ENCODE data around the gene EDNRB. TPM values are rescaled to one million over a fixed set of nuclear protein-coding genes. Genes with fewer than 3 reads are reported as not detected.

Gene EDNRB
- polyA plus RNA-seq, 1 of the 3 experiments (the other 2 are of a cell fraction) = not detected

DNA sequence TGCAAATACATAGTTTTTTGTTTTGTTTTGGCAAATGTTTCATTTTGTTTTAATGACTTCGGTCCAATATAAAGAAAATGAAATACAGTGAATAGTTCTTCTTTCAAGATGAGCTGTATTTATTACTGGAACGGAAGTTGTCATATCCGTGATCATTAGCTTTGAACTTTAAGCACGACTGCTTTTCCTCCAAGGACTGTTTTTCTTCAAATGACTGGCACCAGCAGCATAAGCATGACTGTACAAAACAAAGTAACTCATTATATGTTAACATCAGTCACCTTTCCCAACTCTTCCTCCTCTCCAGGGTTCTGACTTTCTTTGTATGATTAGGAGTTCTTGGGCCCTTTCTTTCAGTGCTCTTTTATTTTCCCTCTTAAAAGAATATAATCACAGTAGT is 20.5 kb downstream of the EDNRB start:
- 45% methylated on average over 4 of the region's 4 CpGs for WGBS (ENCODE audit: low lambda C conversion rate)
- Histone ChIP-seq H3K9ac (no peak overlapping the region), H3K4me2 (no peak overlapping the region), H3K9me2 (no peaks in the 10 kb centered on the region), H3K79me2 (ENCODE audit: insufficient read depth) (no peaks in the 10 kb centered on the region), H3K27ac (ENCODE audit: low read depth in 2 of 2, low read length in 1 of 2) (no peak overlapping the region), H4K20me1 (ENCODE audit: insufficient read depth) (no peaks in the 10 kb centered on the region), H2AFZ (ENCODE audit: low read depth) (no peak overlapping the region), H3K9me3 (no peaks in the 10 kb centered on the region; the same call in 1 of the 2 replicates), H3F3A (replicated peaks; ENCODE audit: insufficient read depth) (no peaks in the 10 kb centered on the region), H3K27me3 (ENCODE audit: insufficient read depth) (no peaks in the 10 kb centered on the region), H3K36me3 (replicated peaks in 1 of 2; ENCODE audit: control insufficient read depth in 1 of 2, insufficient read depth in 2 of 2, low read length in 1 of 2) (no peaks in the 10 kb centered on the region), H3K4me1 (ENCODE audit: control insufficient read depth in 1 of 2, insufficient read depth in 2 of 2, low read depth in 1 of 2, low read length in 1 of 2) (peaks cover 0 to 3% of the 10 kb centered on the region in 2 experiments; a peak in 1 of 4 replicates), H3K4me3 (ENCODE audit: low read depth in 2 of 2, low read length in 1 of 2) (no peak overlapping the region)
- no peak for DNase-seq
- ChIA-PET POLR2A (no interaction called here), CTCF (no interaction called here)
- TF ChIP-seq SIN3A (IDR thresholded peaks at IDR 0.05; ENCODE audit: borderline replicate concordance, low read depth, low read length) (no peak), MAX (IDR thresholded peaks at IDR 0.05; ENCODE audit: low read depth) (no peak), FOXM1 (IDR thresholded peaks at IDR 0.05; ENCODE audit: low read depth) (no peak), NFIC (IDR thresholded peaks at IDR 0.05; ENCODE audit: borderline replicate concordance) (no peak), USF2 (IDR thresholded peaks at IDR 0.05; ENCODE audit: borderline replicate concordance, low read depth, low read length) (no peak), RXRA (IDR thresholded peaks at IDR 0.05; ENCODE audit: borderline replicate concordance, low read depth) (no peak)

- Histone ChIP-seq H3K36me3 (replicated peaks in 1 of 2; ENCODE audit: control insufficient read depth in 1 of 2, insufficient read depth in 2 of 2, low read length in 1 of 2) (no peaks in the 10 kb centered on the region), H3K4me1 (ENCODE audit: control insufficient read depth in 1 of 2, insufficient read depth in 2 of 2, low read depth in 1 of 2, low read length in 1 of 2) (peaks cover 0 to 3% of the 10 kb centered on the region in 2 experiments; a peak in 1 of 4 replicates), H3F3A (replicated peaks; ENCODE audit: insufficient read depth) (no peaks in the 10 kb centered on the region), H3K27me3 (ENCODE audit: insufficient read depth) (no peaks in the 10 kb centered on the region), H3K9me2 (no peaks in the 10 kb centered on the region), H4K20me1 (ENCODE audit: insufficient read depth) (no peaks in the 10 kb centered on the region), H3K27ac (ENCODE audit: low read depth in 2 of 2, low read length in 1 of 2) (no peak overlapping the region), H2AFZ (ENCODE audit: low read depth) (no peak overlapping the region), H3K9ac (no peak overlapping the region), H3K9me3 (no peaks in the 10 kb centered on the region; the same call in 1 of the 2 replicates), H3K79me2 (ENCODE audit: insufficient read depth) (no peaks in the 10 kb centered on the region), H3K4me2 (no peak overlapping the region), H3K4me3 (ENCODE audit: low read depth in 2 of 2, low read length in 1 of 2) (no peak overlapping the region)
- CTCF ChIA-PET = interaction anchor here (1.1 kb wide), 1 partner anchor 87 kb away, joined by 3 read pairs; no protein-coding TSS in a partner anchor
- 42% methylated on average over 2 of the region's 2 CpGs for WGBS (ENCODE audit: low lambda C conversion rate)
- no peak for TF ChIP-seq MAX (IDR thresholded peaks at IDR 0.05; ENCODE audit: low read depth)
- TF ChIP-seq RCOR1 (IDR thresholded peaks at IDR 0.05; ENCODE audit: low read length) = no peak
- no peak for TF ChIP-seq ELF1 (IDR thresholded peaks at IDR 0.05)
- no peak for TF ChIP-seq SIN3A (IDR thresholded peaks at IDR 0.05; ENCODE audit: borderline replicate concordance, low read depth, low read length)
- TF ChIP-seq FOXM1 (IDR thresholded peaks at IDR 0.05; ENCODE audit: low read depth) = no peak
- no peak for TF ChIP-seq YY1 (IDR thresholded peaks at IDR 0.05; ENCODE audit: low read depth)
- TF ChIP-seq CTCF (IDR thresholded peaks at IDR 0.05) = no peak
- no peak for TF ChIP-seq RAD21 (IDR thresholded peaks at IDR 0.05; ENCODE audit: low read length)
- no peak for TF ChIP-seq NFIC (IDR thresholded peaks at IDR 0.05; ENCODE audit: borderline replicate concordance)
- no peak for TF ChIP-seq GATA2 (CRISPR knock-in tag; IDR thresholded peaks at IDR 0.05)
- no peak for TF ChIP-seq GABPA (IDR thresholded peaks at IDR 0.05; ENCODE audit: low read depth)
- TF ChIP-seq, protein P1, sequence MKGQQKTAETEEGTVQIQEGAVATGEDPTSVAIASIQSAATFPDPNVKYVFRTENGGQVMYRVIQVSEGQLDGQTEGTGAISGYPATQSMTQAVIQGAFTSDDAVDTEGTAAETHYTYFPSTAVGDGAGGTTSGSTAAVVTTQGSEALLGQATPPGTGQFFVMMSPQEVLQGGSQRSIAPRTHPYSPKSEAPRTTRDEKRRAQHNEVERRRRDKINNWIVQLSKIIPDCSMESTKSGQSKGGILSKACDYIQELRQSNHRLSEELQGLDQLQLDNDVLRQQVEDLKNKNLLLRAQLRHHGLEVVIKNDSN (IDR thresholded peaks at IDR 0.05; ENCODE audit: borderline replicate concordance, low read depth) = no peak
- no peak for TF ChIP-seq JUND (IDR thresholded peaks at IDR 0.05)
- no peak for TF ChIP-seq TEAD4 (IDR thresholded peaks at IDR 0.05; ENCODE audit: borderline replicate concordance, insufficient read depth)
- no peak for TF ChIP-seq SMC3 (IDR thresholded peaks at IDR 0.05; ENCODE audit: low read depth, low read length)
- no peak for TF ChIP-seq MXI1 (IDR thresholded peaks at IDR 0.05; ENCODE audit: low read depth, low read length)
- no peak for TF ChIP-seq CHD2 (IDR thresholded peaks at IDR 0.05; ENCODE audit: low read length, partially characterized antibody)
- DNase-seq = no peak
- POLR2A ChIA-PET = no interaction called here
These were observed 21.7 kb downstream of the EDNRB start for GRCh38 chr13:77896977-77897376.
